Natural killer cell (primary cell): ENCODE data around the gene CAPN14. TPM values are rescaled to one million over a fixed set of nuclear protein-coding genes. Genes with fewer than 3 reads are reported as not detected.

Experiments
- ATAC-seq, 3 donors: fragments of 150-1000 bp in 2 of 3; fragments of 200-7000 bp in 1 of 3; cut with Tn5 transposase; 1 replicate in 1 of 3; 2 replicates in 2 of 3; pipeline ENCODE4 v1.10.0; 2021; ENCODE audit warnings: mild to moderate bottlenecking in 2 of 3, moderate library complexity in 2 of 3
- DNase-seq, 2 donors: peaks; one replicate each; pipeline versions ENCODE4 v3.0.0 to v3.0.0-alpha.2; 2013 to 2021; ENCODE audit warnings: mixed read lengths in 1 of 2
- H3K27ac ChIP-seq: one replicate; pipeline ENCODE4 v1.5.1; 2013; ENCODE audit warnings: mild to moderate bottlenecking, low read length
- H3K27me3 ChIP-seq: one replicate; pipeline ENCODE4 v1.6.1; 2013; ENCODE audit warnings: low read length; ENCODE audit not compliant: control insufficient read depth, insufficient read depth
- H3K36me3 ChIP-seq: one replicate; pipeline ENCODE4 v1.6.1; 2013; ENCODE audit warnings: low read length; ENCODE audit not compliant: control insufficient read depth, insufficient read depth
- H3K4me1 ChIP-seq: one replicate; pipeline ENCODE4 v1.6.1; 2013; ENCODE audit warnings: low read length; ENCODE audit not compliant: control insufficient read depth, insufficient read depth
- H3K4me3 ChIP-seq: one replicate; pipeline ENCODE4 v1.5.1; 2013; ENCODE audit warnings: low read length
- H3K9me3 ChIP-seq: one replicate; pipeline ENCODE4 v1.6.1; 2013; ENCODE audit warnings: low read length; ENCODE audit not compliant: control insufficient read depth, insufficient read depth
- H3K27ac Mint-ChIP-seq, 2 donors: one replicate each; pipeline ENCODE4 v1.8.0; 2022; ENCODE audit warnings: mild to moderate bottlenecking in 2 of 2, mixed read lengths in 2 of 2, moderate library complexity in 1 of 2
- H3K27me3 Mint-ChIP-seq, 2 donors: one replicate each; pipeline ENCODE4 v1.8.0; 2022; ENCODE audit warnings: low read depth in 2 of 2, mixed read lengths in 2 of 2
- H3K36me3 Mint-ChIP-seq: one replicate; pipeline ENCODE4 v1.8.0; 2022; ENCODE audit warnings: mixed read lengths
- H3K4me1 Mint-ChIP-seq, 2 donors: one replicate each; pipeline ENCODE4 v1.8.0; 2022; ENCODE audit warnings: mixed read lengths in 2 of 2
- H3K4me3 Mint-ChIP-seq: one replicate; pipeline ENCODE4 v1.8.0; 2022; ENCODE audit warnings: mild to moderate bottlenecking, moderate library complexity, mixed read lengths
- H3K9me3 Mint-ChIP-seq, 2 donors: one replicate each; pipeline ENCODE4 v1.8.0; 2022; ENCODE audit warnings: mixed read lengths in 2 of 2
- CTCF ChIP-seq: fragments of 200-600 bp; IDR thresholded peaks from one replicate; pipeline ENCODE4 v1.8.0; 2022; ENCODE audit warnings: antibody characterized with exemption
- WGBS: methylation state at CpG from one replicate; pipeline ENCODE4 v1.1.7; 2013; ENCODE audit warnings: missing lambda C conversion rate; ENCODE audit not compliant: insufficient coverage; 5-methylcytosine and 5-hydroxymethylcytosine counted together
- intact Hi-C: fragments of 100-400 bp; cut with micrococcal nuclease; formaldehyde crosslinking; loops from one replicate; pipeline ENCODE4 v1.14.2; 2022
- total RNA-seq, 4 donors: library from RNA; stranded (reverse); fragments of 120-200 nt in 1 of 4; gene quantifications; one replicate each; pipeline versions ENCODE4 v1.2.3 to v1.2.4, GENCODE V29; 2013 to 2022

The CAPN14 gene
- total RNA-seq, 3 donors from 2014 or later (not counting 1 experiment from before 2014, with no cell fraction given): 0.33 to 0.43 TPM; not detected in 1

DNA sequence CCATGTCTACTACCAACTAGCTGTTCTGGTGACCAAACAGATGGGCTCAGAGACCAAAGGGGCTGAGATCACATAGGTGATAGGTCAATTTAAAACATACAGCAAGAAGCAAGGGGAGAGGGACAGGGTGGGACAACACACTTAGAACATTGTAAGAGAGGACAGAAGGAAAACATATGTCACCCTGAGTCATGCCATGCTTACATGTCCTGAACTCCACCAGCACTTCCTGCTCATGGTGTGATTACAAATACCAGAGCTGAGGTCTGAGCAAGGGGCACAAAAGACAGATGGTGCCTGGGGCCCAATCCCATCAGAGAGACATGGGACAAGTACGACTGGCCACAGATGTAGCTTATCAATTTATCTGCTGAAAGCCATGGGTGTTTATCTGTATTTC is 50.4 kb downstream of the CAPN14 start:
- Mint-ChIP-seq H3K27ac (no peak overlapping the region), H3K9me3 (no peaks in the 10 kb centered on the region), H3K27me3 (peaks cover 8 to 11% of the 10 kb centered on the region in 2 donors), H3K36me3 (no peaks in the 10 kb centered on the region), H3K4me3 (no peak overlapping the region), H3K4me1 (peaks cover 5 to 6% of the 10 kb centered on the region in 2 donors)
- H3K9me3 ChIP-seq: no peaks in the 10 kb centered on the region
- no peaks in the 10 kb centered on the region for H3K27me3 ChIP-seq
- WGBS: 94% methylated on average over 1 of the region's 1 CpG
- H3K36me3 ChIP-seq: no peaks in the 10 kb centered on the region
- intact Hi-C loops: no loop called here
- H3K4me1 ChIP-seq: no peaks in the 10 kb centered on the region
- no peak for TF ChIP-seq CTCF
- no peak overlapping the region for H3K4me3 ChIP-seq
- H3K27ac ChIP-seq: no peak overlapping the region
- no peak for DNase-seq
- ATAC-seq: no peak

GRCh38 chr2:31163011-31163539 is 54.2 kb downstream of the CAPN14 start:
- intact Hi-C loops: no loop called here
- WGBS: 89% methylated on average over 6 of the region's 6 CpGs
- H3K27me3 Mint-ChIP-seq: peaks cover 0 to 14% of the 10 kb centered on the region in 2 donors
- no peak overlapping the region for H3K4me3 Mint-ChIP-seq
- H3K36me3 Mint-ChIP-seq: no peaks in the 10 kb centered on the region
- H3K9me3 Mint-ChIP-seq: no peaks in the 10 kb centered on the region
- H3K9me3 ChIP-seq: no peaks in the 10 kb centered on the region
- no peak overlapping the region for H3K27ac Mint-ChIP-seq
- TF ChIP-seq CTCF: no peak
- no peak overlapping the region for H3K27ac ChIP-seq
- H3K4me1 ChIP-seq: no peaks in the 10 kb centered on the region
- peaks cover 5 to 6% of the 10 kb centered on the region in 2 donors for H3K4me1 Mint-ChIP-seq
- no peak overlapping the region for H3K4me3 ChIP-seq
- no peak for ATAC-seq
- H3K36me3 ChIP-seq: no peaks in the 10 kb centered on the region
- H3K27me3 ChIP-seq: no peaks in the 10 kb centered on the region
- DNase-seq: no peak

DNA sequence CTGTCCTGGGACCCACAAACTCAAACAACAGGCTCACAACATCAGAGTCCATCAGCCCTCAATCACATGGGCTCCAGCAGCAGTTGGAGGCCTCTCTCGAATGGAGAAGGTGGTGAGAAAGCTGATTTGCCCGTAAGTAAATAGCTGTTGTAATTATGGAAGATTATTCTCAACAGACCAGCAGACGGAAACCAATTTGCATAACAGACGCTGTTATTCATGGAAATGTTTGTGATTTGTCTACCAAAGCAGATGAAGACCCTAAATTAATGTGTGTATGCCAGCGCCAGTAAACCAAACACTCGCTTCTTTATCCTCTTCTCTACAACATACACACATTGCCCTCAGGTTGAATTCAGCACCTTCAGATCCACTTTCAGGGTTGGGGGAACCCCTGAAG is 55.7 kb downstream of the CAPN14 start:
- Mint-ChIP-seq H3K27me3 (peaks cover 0 to 13% of the 10 kb centered on the region in 2 donors), H3K27ac (no peak overlapping the region), H3K4me1 (peaks cover 5 to 6% of the 10 kb centered on the region in 2 donors), H3K36me3 (no peaks in the 10 kb centered on the region), H3K4me3 (no peak overlapping the region), H3K9me3 (no peaks in the 10 kb centered on the region)
- intact Hi-C loops: no loop called here
- Histone ChIP-seq H3K36me3 (no peaks in the 10 kb centered on the region), H3K27me3 (no peaks in the 10 kb centered on the region), H3K9me3 (no peaks in the 10 kb centered on the region), H3K27ac (no peak overlapping the region), H3K4me1 (no peaks in the 10 kb centered on the region), H3K4me3 (no peak overlapping the region)
- ATAC-seq (no peak), DNase-seq (no peak)
- 90% methylated on average over 6 of the region's 6 CpGs for WGBS
- TF ChIP-seq CTCF: no peak

DNA sequence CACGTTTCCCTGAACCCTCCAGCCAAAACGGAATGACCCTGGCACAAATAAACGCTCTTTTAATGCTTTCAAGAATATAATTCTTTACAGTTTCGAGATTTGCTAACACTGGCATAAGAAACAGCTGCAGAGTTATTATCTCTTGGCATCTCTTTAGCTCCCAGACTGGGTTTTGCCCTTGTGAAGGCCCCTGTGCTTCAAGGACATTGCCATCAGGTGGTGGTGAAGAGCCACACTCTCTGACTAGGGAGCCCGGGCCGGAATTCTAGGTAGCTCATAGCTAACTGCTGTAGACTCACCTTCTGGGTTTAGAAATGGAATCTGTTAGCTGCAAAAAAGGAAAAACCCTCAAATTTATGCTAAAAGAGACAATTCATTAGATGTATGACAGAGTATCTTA is 65.8 kb downstream of the CAPN14 start:
- H3K9me3 Mint-ChIP-seq: no peaks in the 10 kb centered on the region
- no peak overlapping the region for H3K27ac Mint-ChIP-seq
- peaks cover 4 to 15% of the 10 kb centered on the region in 2 donors for H3K27me3 Mint-ChIP-seq
- DNase-seq (no peak), ATAC-seq (no peak)
- H3K27ac ChIP-seq: no peak overlapping the region
- H3K27me3 ChIP-seq: no peaks in the 10 kb centered on the region
- no peak overlapping the region for H3K4me3 Mint-ChIP-seq
- intact Hi-C loops: no loop called here
- no peak for TF ChIP-seq CTCF
- no peaks in the 10 kb centered on the region for H3K36me3 ChIP-seq
- H3K9me3 ChIP-seq: no peaks in the 10 kb centered on the region
- H3K4me3 ChIP-seq: no peak overlapping the region
- no peaks in the 10 kb centered on the region for H3K36me3 Mint-ChIP-seq
- no peaks in the 10 kb centered on the region for H3K4me1 Mint-ChIP-seq
- no peaks in the 10 kb centered on the region for H3K4me1 ChIP-seq
- WGBS: 78% methylated on average over 6 of the region's 6 CpGs
